Prostate gland (tissue), 2 donors: ENCODE data around the gene DYNC1I2. TPM values are rescaled to one million over a fixed set of nuclear protein-coding genes. Genes with fewer than 3 reads are reported as not detected.
"Not testable (repeated sequence)": the region's sequence is repeated elsewhere in the genome, so short reads cannot be mapped to it uniquely, and the experiment has no call there.

Source experiments
- DNase-seq: peaks from one replicate; pipeline ENCODE4 v3.0.0-alpha.2; 2019; ENCODE audit warnings: low spot score
- H3K27ac ChIP-seq, 2 donors: fragments of 200-600 bp; sonication (generic); 2 replicates each; pipeline ENCODE4 v1.5.1; 2017 to 2019
- H3K27me3 ChIP-seq: fragments of 200-600 bp; sonication (generic); replicated peaks from 2 replicates; pipeline ENCODE4 v1.5.1; 2019; ENCODE audit not compliant: insufficient read depth
- H3K36me3 ChIP-seq, 2 donors: fragments of 200-600 bp; sonication (generic); 1 replicate in 1 of 2; 2 replicates in 1 of 2; pipeline versions ENCODE4 v1.5.1 to v1.8.1; 2017 to 2019
- H3K4me1 ChIP-seq: fragments of 200-600 bp; sonication (generic); replicated peaks from 2 replicates; pipeline ENCODE4 v1.5.1; 2019
- H3K4me3 ChIP-seq, 2 donors: fragments of 200-600 bp; sonication (generic); 2 replicates each; pipeline ENCODE4 v1.5.1; 2017 to 2019
- H3K9me3 ChIP-seq: fragments of 200-600 bp; sonication (generic); 2 replicates; pipeline ENCODE4 v1.5.1; 2017
- CTCF ChIP-seq, 4 experiments: fragments of 200-600 bp in 2 of 4; fragments of 450-650 bp in 2 of 4; sonication (generic) in 2 of 4; IDR thresholded peaks; 1 replicate in 3 of 4; 2 replicates in 1 of 4; pipeline ENCODE4 v1.5.1; 2016 to 2019; ENCODE audit warnings: antibody characterized with exemption in 4 of 4, mild to moderate bottlenecking in 2 of 4, moderate library complexity in 2 of 4
- POLR2A ChIP-seq: fragments of 450-650 bp; IDR thresholded peaks from one replicate; pipeline ENCODE4 v1.6.1; 2016; ENCODE audit warnings: antibody characterized with exemption, mild to moderate bottlenecking
- POLR2AphosphoS5 ChIP-seq: sonication (generic); formaldehyde crosslinking; IDR thresholded peaks from one replicate; pipeline ENCODE4 v1.6.1; 2017; ENCODE audit warnings: antibody characterized with exemption
- WGBS: methylation state at CpG from one replicate; pipeline ENCODE4 v1.1.5; 2018; 5-methylcytosine and 5-hydroxymethylcytosine counted together
- intact Hi-C: fragments of 100-400 bp; cut with DNase I; formaldehyde crosslinking; loops from one replicate; pipeline ENCODE4 v1.14.2; 2022
- total RNA-seq, 2 donors: library from RNA; depleted of rRNA; stranded (reverse); fragments of >200 nt; gene quantifications; one replicate each; pipeline ENCODE4 v1.1.0, GENCODE V29; 2016

Gene DYNC1I2
- total RNA-seq, 2 donors from 2014 or later = 70.7 to 82.1 TPM

- no peak for TF ChIP-seq CTCF (IDR thresholded peaks at IDR 0.05)
- no peak for TF ChIP-seq POLR2A
- TF ChIP-seq POLR2AphosphoS5 = no peak
- H3K4me1 ChIP-seq = no peaks in the 10 kb centered on the region
- DNase-seq = no peak
- H3K27me3 ChIP-seq = no peaks in the 10 kb centered on the region
- H3K9me3 ChIP-seq = no peaks in the 10 kb centered on the region
- intact Hi-C loops = no loop called here
- no peak overlapping the region for H3K27ac ChIP-seq
- no peak overlapping the region for H3K4me3 ChIP-seq
- H3K36me3 ChIP-seq = no peaks in the 10 kb centered on the region
Observed at GRCh38 chr2:171771463-171771862, 84.2 kb downstream of the DYNC1I2 start.

- intact Hi-C loops = no loop called here
- WGBS = 89% methylated on average over 5 of the region's 5 CpGs
- H3K4me3 ChIP-seq = no peak overlapping the region
Observed at GRCh38 chr2:171772373-171772772, 85.1 kb downstream of the DYNC1I2 start.

GRCh38 chr2:171774581-171774980 lies 87.3 kb downstream of the DYNC1I2 start:
- H3K36me3 ChIP-seq, H3K27me3 ChIP-seq, H3K4me3 ChIP-seq, H3K9me3 ChIP-seq, DNase-seq, H3K4me1 ChIP-seq, H3K27ac ChIP-seq, intact Hi-C loops: not testable (repeated sequence)
- WGBS = 94% methylated on average over 20 of the region's 35 CpGs

More at GRCh38 chr2:171772373-171772772, 85.1 kb downstream of the DYNC1I2 start:
- DNase-seq = no peak
- no peak overlapping the region for H3K27ac ChIP-seq
- no peaks in the 10 kb centered on the region for H3K9me3 ChIP-seq
- no peaks in the 10 kb centered on the region for H3K27me3 ChIP-seq
- no peaks in the 10 kb centered on the region for H3K36me3 ChIP-seq
- H3K4me1 ChIP-seq = no peaks in the 10 kb centered on the region
- TF ChIP-seq POLR2AphosphoS5 (no peak), POLR2A (no peak), CTCF (IDR thresholded peaks at IDR 0.05) (no peak)

- H3K9me3 ChIP-seq = no peaks in the 10 kb centered on the region
- TF ChIP-seq CTCF (IDR thresholded peaks at IDR 0.05) (no peak), POLR2AphosphoS5 (no peak), POLR2A (no peak)
- H3K4me3 ChIP-seq = no peak overlapping the region
- intact Hi-C loops = no loop called here
- H3K4me1 ChIP-seq = no peaks in the 10 kb centered on the region
- H3K27me3 ChIP-seq = no peaks in the 10 kb centered on the region
- H3K27ac ChIP-seq = no peak overlapping the region
- WGBS = 97% methylated on average over 3 of the region's 3 CpGs
- H3K36me3 ChIP-seq = no peaks in the 10 kb centered on the region
- no peak for DNase-seq
Observed at GRCh38 chr2:171778515-171778914, 91.2 kb downstream of the DYNC1I2 start.

- TF ChIP-seq POLR2A (no peak), POLR2AphosphoS5 (no peak), CTCF (IDR thresholded peaks at IDR 0.05) (no peak)
- Histone ChIP-seq H3K4me1 (no peaks in the 10 kb centered on the region), H3K9me3 (no peaks in the 10 kb centered on the region), H3K36me3 (no peaks in the 10 kb centered on the region), H3K27ac (no peak overlapping the region), H3K27me3 (no peaks in the 10 kb centered on the region), H3K4me3 (no peak overlapping the region)
- 79% methylated on average over 3 of the region's 3 CpGs for whole genome bisulfite sequencing
- intact Hi-C loops = no loop called here
- DNase-seq = no peak
Observed at GRCh38 chr2:171785450-171785849, 98.2 kb downstream of the DYNC1I2 start.
